Mesothelial cell of epicardium (in vitro differentiated cells): ENCODE data around the gene CAMKMT. TPM values are rescaled to one million over a fixed set of nuclear protein-coding genes. Genes with fewer than 3 reads are reported as not detected.
"Not testable (repeated sequence)": the region's sequence is repeated elsewhere in the genome, so short reads cannot be mapped to it uniquely, and the experiment has no call there.

Source experiments
- DNase-seq, 2 experiments: peaks; one replicate each; pipeline ENCODE4 v3.0.0; 2021; ENCODE audit warnings: low spot score in 2 of 2; ENCODE audit not compliant: unreplicated experiment in 2 of 2
- H3K27ac Mint-ChIP-seq: 2 replicates; pipeline ENCODE4 v1.8.0; 2021; ENCODE audit warnings: mixed read lengths
- H3K27me3 Mint-ChIP-seq: 2 replicates; pipeline ENCODE4 v1.8.0; 2021; ENCODE audit warnings: low read depth, mixed read lengths
- H3K36me3 Mint-ChIP-seq: 2 replicates; pipeline ENCODE4 v1.8.0; 2021; ENCODE audit warnings: mixed read lengths
- H3K4me1 Mint-ChIP-seq: 2 replicates; pipeline ENCODE4 v1.8.0; 2021; ENCODE audit warnings: mixed read lengths
- H3K4me3 Mint-ChIP-seq: 2 replicates; pipeline ENCODE4 v1.8.0; 2021; ENCODE audit warnings: mild to moderate bottlenecking, moderate library complexity, mixed read lengths
- H3K9me3 Mint-ChIP-seq: 2 replicates; pipeline ENCODE4 v1.8.0; 2021; ENCODE audit warnings: mixed read lengths
- total RNA-seq: library from RNA; stranded (reverse); gene quantifications from 3 replicates; pipeline ENCODE4 v1.2.1, GENCODE V29; 2021
- TF ChIP-seq, protein P1 (sequence below): fragments of 200-600 bp; sonication (generic); IDR thresholded peaks from one replicate; pipeline ENCODE4 v1.5.0; 2021; ENCODE audit warnings: antibody characterized with exemption; ENCODE audit not compliant: unreplicated experiment

The CAMKMT gene
- total RNA-seq, 1 donor from 2014 or later, result 8.3 TPM

DNA sequence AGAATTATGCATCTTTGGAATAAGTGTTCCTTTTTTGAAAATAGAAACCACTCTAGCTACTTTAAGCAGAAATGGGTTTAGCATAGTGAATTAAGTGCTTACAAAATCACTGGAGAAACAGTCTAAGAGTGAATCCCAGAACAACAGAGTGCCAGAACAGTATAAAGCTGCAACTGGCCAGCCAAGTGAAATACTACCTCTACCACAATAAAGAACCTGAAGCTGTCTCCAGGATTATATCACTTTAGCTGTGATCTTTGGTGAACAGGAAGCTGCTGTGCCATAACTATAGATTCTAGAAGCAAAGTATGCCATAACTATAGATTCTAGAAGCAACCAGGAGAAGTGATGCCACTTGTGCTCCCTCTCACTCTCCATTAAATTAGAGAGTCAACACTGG lies 7.6 kb downstream of the CAMKMT start:
- no peaks in the 10 kb centered on the region for H3K4me1 Mint-ChIP-seq
- H3K9me3 Mint-ChIP-seq, result peaks cover 8% of the 10 kb centered on the region
- H3K4me3 Mint-ChIP-seq, result no peak overlapping the region
- TF ChIP-seq, protein P1, sequence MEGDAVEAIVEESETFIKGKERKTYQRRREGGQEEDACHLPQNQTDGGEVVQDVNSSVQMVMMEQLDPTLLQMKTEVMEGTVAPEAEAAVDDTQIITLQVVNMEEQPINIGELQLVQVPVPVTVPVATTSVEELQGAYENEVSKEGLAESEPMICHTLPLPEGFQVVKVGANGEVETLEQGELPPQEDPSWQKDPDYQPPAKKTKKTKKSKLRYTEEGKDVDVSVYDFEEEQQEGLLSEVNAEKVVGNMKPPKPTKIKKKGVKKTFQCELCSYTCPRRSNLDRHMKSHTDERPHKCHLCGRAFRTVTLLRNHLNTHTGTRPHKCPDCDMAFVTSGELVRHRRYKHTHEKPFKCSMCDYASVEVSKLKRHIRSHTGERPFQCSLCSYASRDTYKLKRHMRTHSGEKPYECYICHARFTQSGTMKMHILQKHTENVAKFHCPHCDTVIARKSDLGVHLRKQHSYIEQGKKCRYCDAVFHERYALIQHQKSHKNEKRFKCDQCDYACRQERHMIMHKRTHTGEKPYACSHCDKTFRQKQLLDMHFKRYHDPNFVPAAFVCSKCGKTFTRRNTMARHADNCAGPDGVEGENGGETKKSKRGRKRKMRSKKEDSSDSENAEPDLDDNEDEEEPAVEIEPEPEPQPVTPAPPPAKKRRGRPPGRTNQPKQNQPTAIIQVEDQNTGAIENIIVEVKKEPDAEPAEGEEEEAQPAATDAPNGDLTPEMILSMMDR, result no peak
- no peak for DNase-seq
- H3K27ac Mint-ChIP-seq, result no peak overlapping the region
- no peaks in the 10 kb centered on the region for H3K27me3 Mint-ChIP-seq
- peaks cover 1% of the 10 kb centered on the region for H3K36me3 Mint-ChIP-seq

DNA sequence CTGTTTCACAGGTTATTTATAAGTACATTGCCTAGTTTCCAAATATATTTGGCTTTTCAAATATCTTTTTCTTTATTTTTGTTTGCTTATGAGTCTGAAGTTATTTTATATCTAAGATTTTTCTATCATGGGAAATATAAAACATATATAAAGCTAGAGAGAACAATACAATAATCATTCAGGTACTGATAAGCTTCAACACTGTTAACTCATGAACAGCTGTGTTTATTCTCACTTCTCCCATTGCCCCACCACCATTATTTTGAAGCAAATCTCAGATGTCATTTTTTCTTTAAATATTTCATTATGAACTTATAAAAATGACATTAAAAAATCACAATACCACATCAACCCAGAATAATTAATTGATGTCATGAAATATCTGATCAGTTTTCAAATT lies 9.7 kb downstream of the CAMKMT start:
- Mint-ChIP-seq H3K9me3 (peaks cover 8% of the 10 kb centered on the region), H3K4me3 (no peak overlapping the region), H3K36me3 (peaks cover 1% of the 10 kb centered on the region), H3K4me1 (no peaks in the 10 kb centered on the region), H3K27ac (no peak overlapping the region), H3K27me3 (no peaks in the 10 kb centered on the region)
- no peak for DNase-seq
- TF ChIP-seq, protein P1, result no peak

DNA sequence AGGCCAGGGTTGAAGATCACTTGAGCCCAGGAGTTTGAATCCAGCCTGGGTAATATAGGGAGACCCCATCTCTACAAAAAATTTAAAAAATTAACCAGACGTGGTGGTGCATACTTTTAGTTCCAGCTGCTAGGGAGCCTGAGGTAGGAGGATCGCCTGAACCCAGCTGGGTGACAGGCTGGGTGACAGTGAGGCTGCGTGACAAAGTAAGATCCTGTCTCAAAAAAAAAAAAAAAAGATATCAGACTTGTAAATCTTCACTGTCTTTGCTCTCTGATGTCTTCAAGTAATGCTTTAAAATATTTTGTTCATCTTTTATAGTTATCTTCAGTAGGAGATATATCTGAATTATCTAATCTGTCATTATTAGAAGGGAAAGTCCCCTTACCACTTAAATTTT lies 10.5 kb downstream of the CAMKMT start:
- H3K36me3 Mint-ChIP-seq, result peaks cover 1% of the 10 kb centered on the region
- no peaks in the 10 kb centered on the region for H3K4me1 Mint-ChIP-seq
- peaks cover 8% of the 10 kb centered on the region for H3K9me3 Mint-ChIP-seq
- no peak overlapping the region for H3K27ac Mint-ChIP-seq
- no peaks in the 10 kb centered on the region for H3K27me3 Mint-ChIP-seq
- H3K4me3 Mint-ChIP-seq, result no peak overlapping the region
- no peak for DNase-seq
- TF ChIP-seq, protein P1, result no peak

DNA sequence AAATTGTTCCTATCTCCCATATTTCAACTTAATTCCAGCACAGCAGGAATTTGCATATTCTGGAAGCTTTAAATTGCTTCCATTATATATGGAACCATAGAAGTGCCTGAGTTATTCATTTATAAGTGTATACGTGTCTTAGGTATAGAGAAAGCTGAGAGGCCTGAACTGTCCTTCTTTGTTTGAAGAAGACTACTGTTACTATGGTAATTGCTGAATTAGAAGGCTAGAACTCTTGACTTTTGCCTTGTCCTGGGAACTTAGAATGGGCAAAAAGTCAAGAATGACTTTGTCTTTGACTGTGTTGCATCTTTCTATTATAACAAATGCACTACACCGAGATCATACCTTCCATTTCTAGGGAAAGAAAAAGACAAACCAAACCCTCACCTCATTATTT lies 15.7 kb downstream of the CAMKMT start:
- TF ChIP-seq, protein P1, result no peak
- no peak overlapping the region for H3K4me3 Mint-ChIP-seq
- DNase-seq, result no peak
- H3K27ac Mint-ChIP-seq, result no peak overlapping the region
- no peaks in the 10 kb centered on the region for H3K4me1 Mint-ChIP-seq
- H3K27me3 Mint-ChIP-seq, result no peaks in the 10 kb centered on the region
- H3K36me3 Mint-ChIP-seq, result no peaks in the 10 kb centered on the region
- no peaks in the 10 kb centered on the region for H3K9me3 Mint-ChIP-seq

DNA sequence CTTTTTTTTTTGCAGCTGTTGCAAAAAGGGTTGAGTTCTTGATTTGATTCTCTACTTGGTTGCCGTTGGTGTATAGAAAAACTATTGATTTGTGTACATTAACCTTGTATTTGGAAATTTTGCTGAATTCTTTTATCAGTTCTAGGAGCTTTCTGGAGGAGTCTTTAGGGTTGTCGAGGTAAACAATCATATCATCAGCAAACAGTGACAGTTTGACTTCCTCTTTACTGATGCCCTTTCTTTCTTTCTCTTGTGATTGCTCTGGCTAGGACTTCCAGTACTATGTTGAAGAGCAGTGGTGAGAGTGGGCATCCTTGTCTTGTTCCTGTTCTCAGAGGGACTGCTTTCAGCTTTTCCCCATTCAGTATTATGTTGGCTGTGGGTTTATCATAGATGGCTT lies 23.5 kb downstream of the CAMKMT start:
- DNase-seq, H3K4me1 Mint-ChIP-seq, H3K27me3 Mint-ChIP-seq, H3K4me3 Mint-ChIP-seq, H3K27ac Mint-ChIP-seq: not testable (repeated sequence)
- Mint-ChIP-seq H3K36me3 (peaks cover 31% of the 10 kb centered on the region), H3K9me3 (peaks cover 47% of the 10 kb centered on the region)

DNA sequence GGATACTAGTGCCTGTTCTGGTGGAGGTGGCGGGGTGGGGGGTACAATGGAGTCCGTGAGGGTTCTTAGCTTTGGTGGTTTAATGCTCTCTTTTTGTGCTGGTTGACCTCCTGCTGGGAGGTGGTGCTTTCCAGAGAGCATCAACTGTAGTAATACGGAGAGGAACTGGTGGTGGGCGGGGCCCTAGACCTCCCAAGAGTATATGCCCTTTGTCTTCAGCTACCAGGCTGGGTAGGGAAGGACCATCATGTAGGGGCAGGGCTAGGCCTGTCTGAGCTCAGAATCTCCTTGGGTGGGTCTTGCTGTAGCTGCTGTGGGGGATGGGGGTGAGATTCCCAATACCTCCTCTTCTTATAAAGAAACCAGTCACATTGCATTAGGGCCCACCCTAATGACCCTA lies 27.1 kb downstream of the CAMKMT start:
- H3K36me3 Mint-ChIP-seq, result peaks cover 26% of the 10 kb centered on the region
- H3K27ac Mint-ChIP-seq, result no peak overlapping the region
- TF ChIP-seq, protein P1, result no peak
- DNase-seq, result no peak
- no peak overlapping the region for H3K4me3 Mint-ChIP-seq
- no peaks in the 10 kb centered on the region for H3K4me1 Mint-ChIP-seq
- H3K9me3 Mint-ChIP-seq, result peaks cover 42% of the 10 kb centered on the region
- no peaks in the 10 kb centered on the region for H3K27me3 Mint-ChIP-seq
